ENCODE measurements around the gene ARL5A. TPM values are rescaled to one million over a fixed set of nuclear protein-coding genes. Genes with fewer than 3 reads are reported as not detected.

Gene ARL5A
- total RNA-seq, 1 donor from 2014 or later, result 129 TPM

DNA sequence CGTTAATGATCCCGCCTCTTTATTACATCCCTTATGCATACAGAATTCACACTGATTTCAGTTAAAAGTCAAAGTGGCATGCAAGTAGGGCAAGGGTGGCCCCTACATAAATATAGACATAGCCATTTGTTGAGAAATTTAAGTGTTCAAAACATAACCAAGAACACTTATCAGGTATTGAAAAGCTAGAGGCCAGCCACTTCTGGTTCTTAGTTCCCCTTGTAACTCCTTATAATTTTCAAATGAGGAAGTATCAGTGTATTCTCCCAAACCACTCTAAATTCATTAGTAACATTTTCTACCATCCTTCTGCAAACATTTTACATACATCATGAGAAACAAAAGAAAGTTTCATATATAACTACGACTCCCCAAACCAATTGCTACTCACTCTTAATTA, 5.8 kb upstream of the ARL5A start:
- DNase-seq (ENCODE audit: low spot score), result no peak
- H3K9me3 Mint-ChIP-seq, result no peaks in the 10 kb centered on the region
- H3K4me3 ChIP-seq, result no peak overlapping the region

DNA sequence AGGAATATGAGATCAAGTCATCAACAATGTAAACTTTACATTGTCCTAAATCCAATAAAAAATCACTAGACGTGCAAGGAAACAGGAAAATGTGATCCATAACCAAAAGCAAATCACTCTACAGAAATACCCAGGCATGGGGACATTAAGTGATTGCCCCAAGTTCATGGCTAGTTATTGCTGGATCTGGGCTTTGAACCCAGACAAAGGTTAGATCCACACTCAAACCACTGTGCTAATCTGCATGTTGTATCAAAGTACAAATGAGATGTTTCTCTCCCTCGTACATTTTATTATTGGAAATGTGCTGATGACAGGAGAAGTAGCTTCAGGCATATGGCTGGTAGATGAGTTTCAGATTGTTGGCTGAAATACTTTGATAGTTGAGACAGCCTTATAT, 2.7 kb upstream of the ARL5A start:
- peaks cover 22% of the 10 kb centered on the region for H3K79me2 ChIP-seq (ENCODE audit: low read depth)
- no peak overlapping the region for H3K27ac ChIP-seq
- Mint-ChIP-seq H3K9me3 (no peaks in the 10 kb centered on the region), H3K36me3 (no peaks in the 10 kb centered on the region), H3K4me3 (no peak overlapping the region), H3K4me1 (peaks cover 19% of the 10 kb centered on the region), H3K27me3 (ENCODE audit: insufficient read depth, low read depth) (peaks cover 2% of the 10 kb centered on the region), H3K27ac (no peak overlapping the region)
- no peaks in the 10 kb centered on the region for H3K36me3 ChIP-seq
- H4K20me1 ChIP-seq (ENCODE audit: low read depth), result peaks cover 16% of the 10 kb centered on the region
- DNase-seq (ENCODE audit: low spot score), result no peak
- no peak overlapping the region for H3K9ac ChIP-seq
- H3F3A ChIP-seq (ENCODE audit: low read depth), result no peaks in the 10 kb centered on the region
- no peak overlapping the region for H2AFZ ChIP-seq (replicated peaks)
- TF ChIP-seq, protein P1, sequence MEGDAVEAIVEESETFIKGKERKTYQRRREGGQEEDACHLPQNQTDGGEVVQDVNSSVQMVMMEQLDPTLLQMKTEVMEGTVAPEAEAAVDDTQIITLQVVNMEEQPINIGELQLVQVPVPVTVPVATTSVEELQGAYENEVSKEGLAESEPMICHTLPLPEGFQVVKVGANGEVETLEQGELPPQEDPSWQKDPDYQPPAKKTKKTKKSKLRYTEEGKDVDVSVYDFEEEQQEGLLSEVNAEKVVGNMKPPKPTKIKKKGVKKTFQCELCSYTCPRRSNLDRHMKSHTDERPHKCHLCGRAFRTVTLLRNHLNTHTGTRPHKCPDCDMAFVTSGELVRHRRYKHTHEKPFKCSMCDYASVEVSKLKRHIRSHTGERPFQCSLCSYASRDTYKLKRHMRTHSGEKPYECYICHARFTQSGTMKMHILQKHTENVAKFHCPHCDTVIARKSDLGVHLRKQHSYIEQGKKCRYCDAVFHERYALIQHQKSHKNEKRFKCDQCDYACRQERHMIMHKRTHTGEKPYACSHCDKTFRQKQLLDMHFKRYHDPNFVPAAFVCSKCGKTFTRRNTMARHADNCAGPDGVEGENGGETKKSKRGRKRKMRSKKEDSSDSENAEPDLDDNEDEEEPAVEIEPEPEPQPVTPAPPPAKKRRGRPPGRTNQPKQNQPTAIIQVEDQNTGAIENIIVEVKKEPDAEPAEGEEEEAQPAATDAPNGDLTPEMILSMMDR (IDR thresholded peaks at IDR 0.05), result no peak
- TF ChIP-seq EZH2 (IDR thresholded peaks at IDR 0.05), result no peak
- no peak for TF ChIP-seq EZH2phosphoT487 (IDR thresholded peaks at IDR 0.05)
- no peaks in the 10 kb centered on the region for H3K9me3 ChIP-seq (ENCODE audit: low read depth)
- no peak overlapping the region for H3K4me2 ChIP-seq
- peaks cover 13% of the 10 kb centered on the region for H3K4me1 ChIP-seq
- no peak overlapping the region for H3K4me3 ChIP-seq
- H3K27me3 ChIP-seq, result no peaks in the 10 kb centered on the region

More for the DNA sequence above, 5.8 kb upstream of the ARL5A start:
- Mint-ChIP-seq H3K27ac (no peak overlapping the region), H3K27me3 (ENCODE audit: insufficient read depth, low read depth) (no peaks in the 10 kb centered on the region), H3K4me3 (no peak overlapping the region), H3K36me3 (no peaks in the 10 kb centered on the region), H3K4me1 (no peaks in the 10 kb centered on the region)
- Histone ChIP-seq H3K27ac (no peak overlapping the region), H3K79me2 (ENCODE audit: low read depth) (no peaks in the 10 kb centered on the region), H4K20me1 (ENCODE audit: low read depth) (no peaks in the 10 kb centered on the region), H3K4me1 (no peaks in the 10 kb centered on the region), H3K36me3 (no peaks in the 10 kb centered on the region), H3K27me3 (no peaks in the 10 kb centered on the region), H3F3A (ENCODE audit: low read depth) (no peaks in the 10 kb centered on the region), H2AFZ (replicated peaks) (no peak overlapping the region), H3K9ac (no peak overlapping the region), H3K9me3 (ENCODE audit: low read depth) (no peaks in the 10 kb centered on the region), H3K4me2 (no peak overlapping the region)
- TF ChIP-seq EZH2phosphoT487 (IDR thresholded peaks at IDR 0.05), result no peak
- no peak for TF ChIP-seq EZH2 (IDR thresholded peaks at IDR 0.05)
- TF ChIP-seq, protein P1 (IDR thresholded peaks at IDR 0.05), result no peak

DNA sequence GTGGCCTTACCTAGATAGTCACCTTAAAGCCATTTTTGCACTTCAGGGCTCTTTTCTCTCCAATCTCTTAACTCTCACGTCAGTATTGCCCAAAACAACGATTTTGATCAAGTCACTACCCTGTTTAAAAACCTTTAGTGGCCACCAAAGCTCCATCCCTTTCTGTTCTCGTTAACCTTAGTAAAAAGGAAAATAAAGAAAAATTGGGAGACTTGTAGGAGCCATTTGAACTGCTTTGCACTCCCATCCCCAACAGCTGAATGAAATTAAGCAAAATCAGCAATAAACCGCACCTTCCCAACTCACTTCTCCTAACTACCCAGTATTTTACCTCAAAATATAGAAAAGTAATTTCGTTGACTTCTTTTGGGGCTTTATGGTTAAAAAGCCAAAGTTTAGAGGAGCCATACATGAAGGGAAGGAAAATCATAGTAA, 686 bp upstream of the ARL5A start:
- Histone ChIP-seq H3K4me2 (peak overlapping the region; percentile 73), H3K36me3 (no peaks in the 10 kb centered on the region), H3K79me2 (ENCODE audit: low read depth) (peaks cover 42% of the 10 kb centered on the region), H3K27ac (no peak overlapping the region), H3F3A (ENCODE audit: low read depth) (no peaks in the 10 kb centered on the region), H3K4me1 (peaks cover 31% of the 10 kb centered on the region), H3K9me3 (ENCODE audit: low read depth) (no peaks in the 10 kb centered on the region), H3K4me3 (peak overlapping the region; percentile 81), H3K27me3 (no peaks in the 10 kb centered on the region), H2AFZ (replicated peaks) (peak overlapping the region; percentile 88), H3K9ac (no peak overlapping the region), H4K20me1 (ENCODE audit: low read depth) (peaks cover 37% of the 10 kb centered on the region)
- Mint-ChIP-seq H3K27ac (no peak overlapping the region), H3K36me3 (no peaks in the 10 kb centered on the region), H3K9me3 (no peaks in the 10 kb centered on the region), H3K4me3 (peak overlapping the region; percentile 89), H3K4me1 (peaks cover 26% of the 10 kb centered on the region), H3K27me3 (ENCODE audit: insufficient read depth, low read depth) (peaks cover 2% of the 10 kb centered on the region)
- TF ChIP-seq EZH2 (IDR thresholded peaks at IDR 0.05) (no peak), EZH2phosphoT487 (IDR thresholded peaks at IDR 0.05) (no peak)
- TF ChIP-seq, protein P1 (IDR thresholded peaks at IDR 0.05), result no peak
- DNase-seq (ENCODE audit: low spot score), result no peak

Data from neural progenitor cell (in vitro differentiated cells).